Activated CD4-positive, alpha-beta T cell treated with anti-CD3 and anti-CD28 coated beads, Interleukin-2, amount 10 ng/mL, durations not matched to agents 7 days and 5 days (primary cell): Measurements from ENCODE around the gene RFPL2. TPM values are rescaled to one million over a fixed set of nuclear protein-coding genes. Genes with fewer than 3 reads are reported as not detected.
"Not testable (repeated sequence)": the region's sequence is repeated elsewhere in the genome, so short reads cannot be mapped to it uniquely, and the experiment has no call there.

ENCODE experiments used
- CTCF ChIA-PET: fragments of 350-600 bp; sonication (Branson Sonifier 250); formaldehyde crosslinking; loops from one replicate; lab custom pipeline; 2021; ENCODE audit warnings: antibody characterized with exemption; lab: Charles Lee
- POLR2A ChIA-PET: fragments of 350-600 bp; sonication (Branson Sonifier 250); formaldehyde crosslinking; loops from one replicate; lab custom pipeline; 2021; ENCODE audit warnings: antibody characterized with exemption; lab: Charles Lee
- DNase-seq: peaks from one replicate; pipeline ENCODE4 v3.0.0-alpha.2; 2020
- H3K27ac Mint-ChIP-seq: one replicate; pipeline ENCODE4 v1.8.0; 2021; ENCODE audit warnings: mild to moderate bottlenecking, moderate library complexity, mixed read lengths
- H3K27me3 Mint-ChIP-seq: one replicate; pipeline ENCODE4 v1.8.0; 2021; ENCODE audit warnings: mixed read lengths
- H3K36me3 Mint-ChIP-seq: one replicate; pipeline ENCODE4 v1.8.0; 2021; ENCODE audit warnings: low read depth, mixed read lengths
- H3K4me1 Mint-ChIP-seq: one replicate; pipeline ENCODE4 v1.8.0; 2021; ENCODE audit warnings: mixed read lengths
- H3K4me3 Mint-ChIP-seq: one replicate; pipeline ENCODE4 v1.8.0; 2021; ENCODE audit warnings: mild to moderate bottlenecking, moderate library complexity, mixed read lengths
- H3K9me3 Mint-ChIP-seq: one replicate; pipeline ENCODE4 v1.8.0; 2021; ENCODE audit warnings: mixed read lengths
- total RNA-seq, 2 experiments: library from RNA; stranded (reverse); gene quantifications; one replicate each; pipeline ENCODE4 v1.2.3, GENCODE V29; 2021

The RFPL2 gene
- total RNA-seq, 2 experiments from 2014 or later: 0.30 TPM; not detected in 1

DNA sequence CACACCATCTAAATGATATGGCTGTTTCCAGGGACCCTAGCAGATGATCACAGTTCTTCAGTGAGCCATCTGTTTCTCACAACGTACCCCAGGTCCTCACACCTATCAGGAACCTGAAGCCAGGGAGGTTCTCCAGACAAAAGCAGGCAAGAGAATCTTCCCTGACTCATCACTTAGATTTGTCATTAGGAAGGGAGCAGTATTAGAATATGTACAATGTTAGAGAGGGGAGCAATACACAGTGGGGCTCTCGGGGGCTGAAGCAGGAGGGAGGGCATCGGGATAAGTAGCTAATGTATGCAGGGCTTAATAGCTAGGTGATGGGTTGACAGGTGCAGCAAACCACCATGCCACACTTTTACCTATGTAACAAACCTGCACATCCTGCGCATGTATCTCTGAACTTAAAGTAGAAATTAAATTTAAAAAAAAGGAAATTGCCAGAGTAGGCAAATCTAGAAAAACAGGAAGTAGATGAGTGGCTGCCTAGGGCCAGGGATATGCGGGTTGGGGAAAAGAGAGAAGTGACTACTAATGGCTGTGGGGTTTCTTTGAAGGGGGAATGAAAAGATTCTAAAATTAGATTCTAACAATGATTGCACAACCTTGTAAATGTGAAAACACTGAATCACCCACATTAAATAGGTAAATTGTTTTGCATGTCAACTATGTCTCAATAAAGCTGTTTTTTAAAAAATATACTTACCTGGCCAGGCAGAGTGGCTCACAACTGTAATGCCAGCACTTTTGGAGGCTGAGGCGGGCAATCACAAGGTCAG, 60.2 kb downstream of the RFPL2 start:
- Mint-ChIP-seq H3K27ac (peak overlapping the region; percentile 34), H3K27me3 (peaks cover 3% of the 10 kb centered on the region), H3K36me3 (peaks cover 6% of the 10 kb centered on the region), H3K4me3 (no peak overlapping the region), H3K9me3 (peaks cover 7% of the 10 kb centered on the region), H3K4me1 (peaks cover 46% of the 10 kb centered on the region)
- CTCF ChIA-PET: no interaction called here
- DNase-seq: peak; percentile 27
- POLR2A ChIA-PET: interaction anchor here (0.7 kb wide), 1 partner anchor 331 kb away, joined by 3 read pairs; no protein-coding TSS in a partner anchor

DNA sequence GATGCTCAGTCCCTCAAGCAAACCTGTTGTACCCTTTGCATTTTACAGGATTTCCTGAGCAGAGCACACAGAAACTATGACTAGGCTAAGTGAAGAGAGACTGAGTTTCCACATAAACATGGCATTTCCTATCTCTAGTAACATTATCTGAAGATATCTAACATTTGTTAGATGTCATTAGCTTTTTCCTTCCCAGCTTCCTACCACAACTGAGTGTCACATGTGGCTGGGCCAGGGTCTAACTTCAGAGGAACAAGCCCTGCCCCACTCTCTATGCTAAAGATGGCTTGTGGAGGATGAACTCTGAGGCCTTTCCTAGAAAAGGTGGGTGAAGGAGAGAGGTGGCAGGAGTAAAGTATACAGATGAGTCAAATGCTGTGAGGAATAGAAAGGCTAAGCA, 62.3 kb downstream of the RFPL2 start:
- POLR2A ChIA-PET: no interaction called here
- H3K4me1 Mint-ChIP-seq: peaks cover 61% of the 10 kb centered on the region

GRCh38 chr22:32140688-32141087, 64.2 kb downstream of the RFPL2 start:
- H3K36me3 Mint-ChIP-seq, H3K27me3 Mint-ChIP-seq, H3K27ac Mint-ChIP-seq, H3K9me3 Mint-ChIP-seq, POLR2A ChIA-PET, DNase-seq, H3K4me3 Mint-ChIP-seq: not testable (repeated sequence)
- CTCF ChIA-PET: interaction anchor here (0.6 kb wide), 1 partner anchor 9 kb away, joined by 3 read pairs; no protein-coding TSS in a partner anchor
- peaks cover 77% of the 10 kb centered on the region for H3K4me1 Mint-ChIP-seq

More for the DNA sequence above, 62.3 kb downstream of the RFPL2 start:
- peak; percentile 19 for DNase-seq
- Mint-ChIP-seq H3K27ac (peak overlapping the region; percentile 73), H3K36me3 (peaks cover 8% of the 10 kb centered on the region), H3K9me3 (peaks cover 6% of the 10 kb centered on the region), H3K27me3 (no peaks in the 10 kb centered on the region), H3K4me3 (no peak overlapping the region)
- CTCF ChIA-PET: no interaction called here

Other genes with a start within 250 kb of the RFPL2 start
- gene SLC5A1, start 161.8 kb downstream of the RFPL2 start, total RNA-seq: not detected
- gene C22orf42, start 45.8 kb downstream of the RFPL2 start, total RNA-seq: not detected
- gene SLC5A4, start 50.3 kb upstream of the RFPL2 start, total RNA-seq: not detected
- gene RFPL3, start 152.8 kb upstream of the RFPL2 start, total RNA-seq: not detected
- 10 to 100 TPM; 49.1 to 58.5 TPM for gene RTCB, start 207.2 kb upstream of the RFPL2 start, total RNA-seq